GM12878 (cell line): Measurements from ENCODE around the gene ANGEL1. TPM values are rescaled to one million over a fixed set of nuclear protein-coding genes. Genes with fewer than 3 reads are reported as not detected.

ENCODE experiments used
- ATAC-seq: fragments of 200-7000 bp; cut with Tn5 transposase; 3 replicates; pipeline ENCODE4 v1.9.1; 2020; ENCODE audit warnings: mild to moderate bottlenecking, moderate library complexity
- BruUV-seq: library from RNA; stranded (reverse); fragments of 400-500 nt; replicated peaks from 2 replicates; lab custom pipeline; 2021; lab: Mats Ljungman, UMichigan
- CTCF ChIA-PET: fragments of 300-600 bp; sonication (Branson Sonifier 250); formaldehyde crosslinking; extraction: SDS; loops from one replicate; lab custom pipeline; 2021; ENCODE audit warnings: inconsistent platforms; lab: Yijun Ruan, JAX
- POLR2A ChIA-PET: fragments of 350-600 bp; formaldehyde crosslinking; extraction: SDS; loops from one replicate; lab custom pipeline; 2021; ENCODE audit warnings: inconsistent platforms; lab: Charles Lee
- RAD21 ChIA-PET: fragments of 300-600 bp; sonication (Branson Sonifier 250); formaldehyde crosslinking; loops from one replicate; lab custom pipeline; 2023; ENCODE audit warnings: antibody characterized with exemption; ENCODE audit not compliant: unreplicated experiment; lab: Charles Lee
- SMC1A ChIA-PET: fragments of 300-600 bp; sonication (Branson Sonifier 250); formaldehyde crosslinking; loops from one replicate; lab custom pipeline; 2023; ENCODE audit not compliant: unreplicated experiment, uncharacterized antibody; lab: Charles Lee
- DNase-seq: peaks from one replicate; pipeline ENCODE4 v3.0.0-alpha.2; 2011; ENCODE audit warnings: low read depth, low spot score
- FAIRE-seq: peaks from 3 replicates; lab custom pipeline; 2011; peaks lifted over from hg19 to GRCh38; lab: Jason Lieb, UNC
- H2AFZ ChIP-seq: 2 replicates; pipeline ENCODE4 v1.6.0; 2011; ENCODE audit warnings: low read depth, low read length, control low read depth; ENCODE audit not compliant: control insufficient read depth
- H3K27ac ChIP-seq: 2 replicates; pipeline ENCODE4 v1.5.1; 2011; ENCODE audit warnings: control low read depth; ENCODE audit not compliant: control insufficient read depth, insufficient read depth
- H3K27me3 ChIP-seq, 2 experiments: replicated peaks in 1 of 2; 2 replicates each; pipeline versions ENCODE4 v1.6.0 to v1.6.1; 2011; ENCODE audit warnings: low read length in 1 of 2; ENCODE audit not compliant: control insufficient read depth in 2 of 2, insufficient read depth in 2 of 2
- H3K36me3 ChIP-seq, 2 experiments: 2 replicates each; pipeline ENCODE4 v1.5.1; 2011; ENCODE audit warnings: low read length in 1 of 2; ENCODE audit not compliant: control insufficient read depth in 2 of 2, insufficient read depth in 2 of 2
- H3K4me1 ChIP-seq: 2 replicates; pipeline ENCODE4 v1.6.1; 2011; ENCODE audit warnings: mild to moderate bottlenecking, low read length, moderate library complexity, mixed read lengths; ENCODE audit not compliant: control insufficient read depth, insufficient read depth
- H3K4me2 ChIP-seq: 2 replicates; pipeline ENCODE4 v1.6.0; 2011; ENCODE audit warnings: control low read depth; ENCODE audit not compliant: control insufficient read depth, insufficient read depth
- H3K4me3 ChIP-seq: fragments of 200-600 bp; sonication (generic); 2 replicates; pipeline ENCODE4 v1.5.1; 2016
- H3K79me2 ChIP-seq: 2 replicates; pipeline ENCODE4 v1.6.0; 2011; ENCODE audit warnings: low read length; ENCODE audit not compliant: control insufficient read depth, insufficient read depth
- H3K9ac ChIP-seq: 2 replicates; pipeline ENCODE4 v1.8.0; 2011; ENCODE audit warnings: low read length, control low read depth, mixed read lengths; ENCODE audit not compliant: control insufficient read depth, insufficient read depth
- H3K9me3 ChIP-seq: replicated peaks from 3 replicates; pipeline ENCODE4 v1.5.1; 2011; ENCODE audit warnings: mild to moderate bottlenecking, low read length; ENCODE audit not compliant: control insufficient read depth, insufficient read depth
- H4K20me1 ChIP-seq: 2 replicates; pipeline ENCODE4 v1.6.0; 2011; ENCODE audit not compliant: control insufficient read depth, insufficient read depth
- DPF2 ChIP-seq: fragments of 450-650 bp; IDR thresholded peaks from 2 replicates; pipeline ENCODE4 v1.6.1; 2017; ENCODE audit warnings: mild to moderate bottlenecking
- EGR1 ChIP-seq, 2 experiments: IDR thresholded peaks; 1 replicate in 1 of 2; 2 replicates in 1 of 2; pipeline ENCODE4 v1.6.1; 2011 to 2012; ENCODE audit warnings: low read depth in 2 of 2, low read length in 2 of 2, borderline replicate concordance in 1 of 2, mild to moderate bottlenecking in 1 of 2, moderate library complexity in 1 of 2
- GATAD2B ChIP-seq: fragments of 450-650 bp; conservative IDR thresholded peaks from 2 replicates; pipeline ENCODE4 v1.6.1; 2017; ENCODE audit warnings: low read depth, mild to moderate bottlenecking, moderate library complexity
- HCFC1 ChIP-seq: fragments of 150-350 bp; IDR thresholded peaks from 2 replicates; pipeline ENCODE4 v1.6.1; 2014; ENCODE audit warnings: low read length
- IKZF1 ChIP-seq: fragments of 450-650 bp; conservative IDR thresholded peaks from 2 replicates; pipeline ENCODE4 v1.6.1; 2017; ENCODE audit warnings: antibody characterized with exemption, mild to moderate bottlenecking
- KDM1A ChIP-seq: fragments of 200-600 bp; sonication (generic); IDR thresholded peaks from 2 replicates; pipeline ENCODE4 v1.6.1; 2016; ENCODE audit warnings: borderline replicate concordance
- NRF1 ChIP-seq: conservative IDR thresholded peaks from 2 replicates; pipeline ENCODE4 v1.6.1; 2011; ENCODE audit warnings: mild to moderate bottlenecking, low read depth, low read length, improper control_type of control experiment
- RELA ChIP-seq: fragments of 450-650 bp; IDR thresholded peaks from 2 replicates; pipeline ENCODE4 v1.8.0; 2014; ENCODE audit warnings: borderline replicate concordance; ENCODE audit not compliant: partially characterized antibody
- SMC3 ChIP-seq: IDR thresholded peaks from 2 replicates; pipeline ENCODE4 v1.6.1; 2011; ENCODE audit warnings: low read length, improper control_type of control experiment, borderline replicate concordance
- STAT1 ChIP-seq: fragments of 450-650 bp; conservative IDR thresholded peaks from 2 replicates; pipeline ENCODE4 v1.6.1; 2014; ENCODE audit warnings: antibody characterized with exemption, mild to moderate bottlenecking
- SUPT20H ChIP-seq: IDR thresholded peaks from 2 replicates; pipeline ENCODE4 v1.6.1; 2011; ENCODE audit warnings: low read depth, mild to moderate bottlenecking, low read length, moderate library complexity, borderline replicate concordance; ENCODE audit not compliant: control insufficient read depth
- TAF1 ChIP-seq: IDR thresholded peaks from 2 replicates; pipeline ENCODE4 v1.6.1; 2011; ENCODE audit warnings: mild to moderate bottlenecking, low read depth, low read length, borderline replicate concordance
- TCF3 ChIP-seq: IDR thresholded peaks from 2 replicates; pipeline ENCODE4 v1.6.1; 2012; ENCODE audit warnings: low read depth, mild to moderate bottlenecking, low read length, borderline replicate concordance; ENCODE audit not compliant: insufficient read depth
- WGBS: methylation state at CpG from one replicate; pipeline ENCODE4 v1.1.6; 2016; ENCODE audit warnings: low lambda C conversion rate; ENCODE audit not compliant: insufficient replicate concordance, insufficient coverage; ENCODE audit errors: missing lambda C conversion rate; 5-methylcytosine and 5-hydroxymethylcytosine counted together
- in situ Hi-C: fragments of 300-500 bp; cut with MboI; formaldehyde crosslinking; loops from 9 replicates; pipeline ENCODE4 v1.14.3; 2018; ENCODE audit warnings: mixed read lengths
- intact Hi-C: fragments of 100-400 bp; cut with micrococcal nuclease; formaldehyde crosslinking; loops from one replicate; pipeline ENCODE4 v1.14.2; 2022; ENCODE audit not compliant: unreplicated experiment
- polyA plus RNA-seq, 11 experiments: library from polyadenylated mRNA; depleted of rRNA in 4 of 11; unstranded in 6 of 11; stranded (reverse) in 5 of 11; fragments of >200 nt; fragmentation: Nextera tagmentation in 4 of 11; fragmentation: Illumina TruSeq in 1 of 11; extraction: Ambion mirVana in 4 of 11; extraction: Trizol in 1 of 11; gene quantifications; 1 replicate in 1 of 11; 2 replicates in 10 of 11; pipeline versions ENCODE4 v1.2.1 to v1.2.3, GENCODE V29; 2011 to 2016; ENCODE audit warnings: inconsistent platforms in 2 of 11, missing spikeins in 2 of 11, low read depth in 1 of 11
- total RNA-seq, 4 experiments: library from RNA; depleted of rRNA in 3 of 4; stranded (reverse); fragments of >200 nt in 3 of 4; fragmentation: Illumina TruSeq in 1 of 4; extraction: Trizol in 1 of 4; gene quantifications; 2 replicates each; pipeline versions ENCODE4 v1.2.1 to v1.2.3, GENCODE V29; 2013 to 2021
- TF ChIP-seq, protein P1 (sequence below): fragments of 450-650 bp; IDR thresholded peaks from 2 replicates; pipeline ENCODE4 v1.6.1; 2017; ENCODE audit warnings: mild to moderate bottlenecking, moderate library complexity
- TF ChIP-seq, protein P2 (sequence below): fragments of 450-650 bp; IDR thresholded peaks from 2 replicates; pipeline ENCODE4 v1.6.1; 2017; ENCODE audit warnings: mild to moderate bottlenecking, low read depth, inconsistent platforms; ENCODE audit not compliant: poor library complexity, severe bottlenecking

ANGEL1 gene
- total and polyA plus RNA-seq, 10 of the 15 experiments (the other 5 are each of a cell fraction or from before 2014, with no cell fraction given), result 1.7 to 29.7 (median 12.3) TPM

DNA sequence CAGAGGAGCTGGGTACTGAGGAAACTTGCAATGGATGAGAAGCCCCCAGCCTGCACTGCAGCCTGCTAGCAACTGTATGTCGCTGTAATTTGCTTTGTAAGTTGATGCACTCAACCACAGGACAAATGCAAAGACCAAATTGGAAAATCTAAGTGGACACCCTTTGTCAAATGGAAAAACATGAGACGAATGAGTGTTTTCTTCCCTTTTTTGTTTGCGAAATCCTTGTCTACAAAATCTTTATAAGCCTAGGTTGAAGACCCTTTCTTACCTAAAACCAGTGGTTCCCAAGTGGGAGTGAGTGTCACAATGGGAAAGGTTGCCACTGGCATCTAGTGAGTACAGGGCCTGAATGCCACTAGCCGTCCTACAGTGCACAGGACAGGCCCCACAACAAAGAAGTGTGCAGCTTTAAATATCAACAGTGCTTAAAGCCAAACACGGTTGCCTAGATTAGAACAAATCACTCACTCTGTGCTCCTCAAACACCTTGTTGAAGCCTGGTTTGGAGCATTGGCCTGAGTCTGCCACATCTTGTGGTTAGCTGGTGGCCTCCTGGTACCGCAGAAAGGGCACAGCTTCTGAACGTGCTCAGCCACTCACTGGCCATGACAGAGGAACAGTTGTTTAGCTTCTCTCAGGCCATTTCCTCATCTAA lies 59.0 kb downstream of the ANGEL1 start:
- WGBS, result 32% methylated on average over 7 of the region's 7 CpGs
- Histone ChIP-seq H3K4me2 (no peak overlapping the region), H3K27me3 (peaks cover 0 to 2% of the 10 kb centered on the region in 2 experiments; a peak in 2 of 4 replicates), H3K9ac (no peak overlapping the region), H3K4me1 (no peaks in the 10 kb centered on the region), H2AFZ (no peak overlapping the region), H3K79me2 (no peaks in the 10 kb centered on the region), H3K27ac (no peak overlapping the region), H4K20me1 (no peaks in the 10 kb centered on the region), H3K9me3 (no peaks in the 10 kb centered on the region), H3K4me3 (no peak overlapping the region), H3K36me3 (no peaks in the 10 kb centered on the region)
- FAIRE-seq, result no peak
- no peak for DNase-seq
- no TSS peak for BruUV-seq
- ATAC-seq, result no peak
- POLR2A ChIA-PET, result no interaction called here
- in situ Hi-C loops (no loop called here), intact Hi-C loops (no loop called here)
- RAD21 ChIA-PET, result no interaction called here
- SMC1A ChIA-PET, result no interaction called here
- CTCF ChIA-PET, result interaction anchor here (1.8 kb wide), 1 partner anchor 43 kb away, joined by 5 read pairs; no protein-coding TSS in a partner anchor
- TF ChIP-seq, protein P1, sequence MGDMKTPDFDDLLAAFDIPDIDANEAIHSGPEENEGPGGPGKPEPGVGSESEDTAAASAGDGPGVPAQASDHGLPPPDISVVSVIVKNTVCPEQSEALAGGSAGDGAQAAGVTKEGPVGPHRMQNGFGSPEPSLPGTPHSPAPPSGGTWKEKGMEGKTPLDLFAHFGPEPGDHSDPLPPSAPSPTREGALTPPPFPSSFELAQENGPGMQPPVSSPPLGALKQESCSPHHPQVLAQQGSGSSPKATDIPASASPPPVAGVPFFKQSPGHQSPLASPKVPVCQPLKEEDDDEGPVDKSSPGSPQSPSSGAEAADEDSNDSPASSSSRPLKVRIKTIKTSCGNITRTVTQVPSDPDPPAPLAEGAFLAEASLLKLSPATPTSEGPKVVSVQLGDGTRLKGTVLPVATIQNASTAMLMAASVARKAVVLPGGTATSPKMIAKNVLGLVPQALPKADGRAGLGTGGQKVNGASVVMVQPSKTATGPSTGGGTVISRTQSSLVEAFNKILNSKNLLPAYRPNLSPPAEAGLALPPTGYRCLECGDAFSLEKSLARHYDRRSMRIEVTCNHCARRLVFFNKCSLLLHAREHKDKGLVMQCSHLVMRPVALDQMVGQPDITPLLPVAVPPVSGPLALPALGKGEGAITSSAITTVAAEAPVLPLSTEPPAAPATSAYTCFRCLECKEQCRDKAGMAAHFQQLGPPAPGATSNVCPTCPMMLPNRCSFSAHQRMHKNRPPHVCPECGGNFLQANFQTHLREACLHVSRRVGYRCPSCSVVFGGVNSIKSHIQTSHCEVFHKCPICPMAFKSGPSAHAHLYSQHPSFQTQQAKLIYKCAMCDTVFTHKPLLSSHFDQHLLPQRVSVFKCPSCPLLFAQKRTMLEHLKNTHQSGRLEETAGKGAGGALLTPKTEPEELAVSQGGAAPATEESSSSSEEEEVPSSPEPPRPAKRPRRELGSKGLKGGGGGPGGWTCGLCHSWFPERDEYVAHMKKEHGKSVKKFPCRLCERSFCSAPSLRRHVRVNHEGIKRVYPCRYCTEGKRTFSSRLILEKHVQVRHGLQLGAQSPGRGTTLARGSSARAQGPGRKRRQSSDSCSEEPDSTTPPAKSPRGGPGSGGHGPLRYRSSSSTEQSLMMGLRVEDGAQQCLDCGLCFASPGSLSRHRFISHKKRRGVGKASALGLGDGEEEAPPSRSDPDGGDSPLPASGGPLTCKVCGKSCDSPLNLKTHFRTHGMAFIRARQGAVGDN, result no peak
- TF ChIP-seq IKZF1 (no peak), NRF1 (no peak), EGR1 (IDR thresholded peaks at IDR 0.05; ENCODE audit: borderline replicate concordance in 1 of 2, low read depth in 2 of 2, low read length in 2 of 2) (no peak), TCF3 (no peak), DPF2 (no peak), KDM1A (no peak), HCFC1 (no peak), SMC3 (no peak), SUPT20H (no peak), RELA (no peak), STAT1 (no peak), GATAD2B (no peak), TAF1 (no peak)
- TF ChIP-seq, protein P2, sequence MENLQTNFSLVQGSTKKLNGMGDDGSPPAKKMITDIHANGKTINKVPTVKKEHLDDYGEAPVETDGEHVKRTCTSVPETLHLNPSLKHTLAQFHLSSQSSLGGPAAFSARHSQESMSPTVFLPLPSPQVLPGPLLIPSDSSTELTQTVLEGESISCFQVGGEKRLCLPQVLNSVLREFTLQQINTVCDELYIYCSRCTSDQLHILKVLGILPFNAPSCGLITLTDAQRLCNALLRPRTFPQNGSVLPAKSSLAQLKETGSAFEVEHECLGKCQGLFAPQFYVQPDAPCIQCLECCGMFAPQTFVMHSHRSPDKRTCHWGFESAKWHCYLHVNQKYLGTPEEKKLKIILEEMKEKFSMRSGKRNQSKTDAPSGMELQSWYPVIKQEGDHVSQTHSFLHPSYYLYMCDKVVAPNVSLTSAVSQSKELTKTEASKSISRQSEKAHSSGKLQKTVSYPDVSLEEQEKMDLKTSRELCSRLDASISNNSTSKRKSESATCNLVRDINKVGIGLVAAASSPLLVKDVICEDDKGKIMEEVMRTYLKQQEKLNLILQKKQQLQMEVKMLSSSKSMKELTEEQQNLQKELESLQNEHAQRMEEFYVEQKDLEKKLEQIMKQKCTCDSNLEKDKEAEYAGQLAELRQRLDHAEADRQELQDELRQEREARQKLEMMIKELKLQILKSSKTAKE, result no peak
